SK-N-SH (cell line): ENCODE data around the gene ADD3.

Experiments used
- EP300 ChIP-seq, 2 experiments: IDR thresholded peaks; 2 replicates each; pipeline versions ENCODE4 v1.4.0 to v1.6.1; 2012; ENCODE audit warnings: borderline replicate concordance in 1 of 2, low read depth in 1 of 2, low read length in 1 of 2
- EZH2phosphoT487 ChIP-seq: fragments of 200-600 bp; sonication (generic); IDR thresholded peaks from 2 replicates; pipeline ENCODE4 v1.6.1; 2017; ENCODE audit warnings: low read depth, mixed run types, mild to moderate bottlenecking, antibody characterized with exemption, moderate library complexity, borderline replicate concordance
- FOXJ3 ChIP-seq: sonication (generic); formaldehyde crosslinking; IDR thresholded peaks from 2 replicates; pipeline ENCODE4 v1.5.1; 2020; ENCODE audit warnings: mild to moderate bottlenecking, missing genetic modification reagents
- GABPA ChIP-seq: IDR thresholded peaks from 2 replicates; pipeline ENCODE4 v1.4.0; 2012; ENCODE audit warnings: low read depth, mild to moderate bottlenecking
- MXI1 ChIP-seq: IDR thresholded peaks from 2 replicates; pipeline ENCODE4 v1.6.1; 2012; ENCODE audit warnings: mild to moderate bottlenecking, low read depth, low read length, improper control_type of control experiment
- TAF1 ChIP-seq: IDR thresholded peaks from 2 replicates; pipeline ENCODE4 v1.6.1; 2012; ENCODE audit warnings: low read depth, mild to moderate bottlenecking, low read length, moderate library complexity, borderline replicate concordance
- USF2 ChIP-seq: fragments of 150-350 bp; IDR thresholded peaks from 2 replicates; pipeline ENCODE4 v1.6.1; 2017; ENCODE audit warnings: antibody characterized with exemption, low read length, low read depth, borderline replicate concordance
- YY1 ChIP-seq: IDR thresholded peaks from 2 replicates; pipeline ENCODE4 v1.4.0; 2012; ENCODE audit warnings: low read depth, mild to moderate bottlenecking
- ZBTB33 ChIP-seq: IDR thresholded peaks from 2 replicates; pipeline ENCODE4 v1.4.0; 2012; ENCODE audit warnings: low read depth, borderline replicate concordance
- TF ChIP-seq, protein P1 (sequence below): fragments of 200-600 bp; sonication (generic); IDR thresholded peaks from 2 replicates; pipeline ENCODE4 v1.6.1; 2017; ENCODE audit warnings: antibody characterized with exemption, mild to moderate bottlenecking, moderate library complexity

DNA sequence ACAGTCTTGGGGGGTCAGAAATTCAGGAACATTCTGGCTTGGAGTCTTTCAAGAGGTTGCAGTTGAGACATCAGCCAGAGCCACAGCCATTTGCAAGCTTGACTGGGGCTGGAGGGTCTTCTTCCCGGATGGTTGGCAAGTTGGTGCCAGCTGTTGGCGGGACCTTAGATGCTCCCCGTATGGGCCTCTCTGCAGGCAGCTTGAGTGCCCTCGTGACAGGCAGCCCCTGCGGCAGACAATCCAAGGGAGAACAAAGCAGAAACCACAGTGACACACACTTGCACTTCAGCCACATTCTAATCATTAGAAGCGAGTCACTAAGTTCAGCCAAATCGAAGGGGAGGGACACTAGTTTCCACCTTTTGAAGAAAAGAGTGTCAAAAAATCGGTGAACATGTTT lies 140.2 kb downstream of the ADD3 start:
- TF ChIP-seq, protein P1, sequence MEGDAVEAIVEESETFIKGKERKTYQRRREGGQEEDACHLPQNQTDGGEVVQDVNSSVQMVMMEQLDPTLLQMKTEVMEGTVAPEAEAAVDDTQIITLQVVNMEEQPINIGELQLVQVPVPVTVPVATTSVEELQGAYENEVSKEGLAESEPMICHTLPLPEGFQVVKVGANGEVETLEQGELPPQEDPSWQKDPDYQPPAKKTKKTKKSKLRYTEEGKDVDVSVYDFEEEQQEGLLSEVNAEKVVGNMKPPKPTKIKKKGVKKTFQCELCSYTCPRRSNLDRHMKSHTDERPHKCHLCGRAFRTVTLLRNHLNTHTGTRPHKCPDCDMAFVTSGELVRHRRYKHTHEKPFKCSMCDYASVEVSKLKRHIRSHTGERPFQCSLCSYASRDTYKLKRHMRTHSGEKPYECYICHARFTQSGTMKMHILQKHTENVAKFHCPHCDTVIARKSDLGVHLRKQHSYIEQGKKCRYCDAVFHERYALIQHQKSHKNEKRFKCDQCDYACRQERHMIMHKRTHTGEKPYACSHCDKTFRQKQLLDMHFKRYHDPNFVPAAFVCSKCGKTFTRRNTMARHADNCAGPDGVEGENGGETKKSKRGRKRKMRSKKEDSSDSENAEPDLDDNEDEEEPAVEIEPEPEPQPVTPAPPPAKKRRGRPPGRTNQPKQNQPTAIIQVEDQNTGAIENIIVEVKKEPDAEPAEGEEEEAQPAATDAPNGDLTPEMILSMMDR: no peak
- TF ChIP-seq EP300 (IDR thresholded peaks at IDR 0.05; ENCODE audit: borderline replicate concordance in 1 of 2, low read depth in 1 of 2, low read length in 1 of 2): no peak
- TF ChIP-seq TAF1: no peak
- no peak for TF ChIP-seq MXI1
- no peak for TF ChIP-seq EZH2phosphoT487
- TF ChIP-seq USF2: no peak
- TF ChIP-seq GABPA: no peak
- TF ChIP-seq ZBTB33: no peak
- TF ChIP-seq YY1: no peak
- TF ChIP-seq FOXJ3 (CRISPR knock-in tag): no peak
